OCI-LY7 (cell line): ENCODE measurements around the gene SMCP.

Source experiments
- EZH2phosphoT487 ChIP-seq: fragments of 200-600 bp; sonication (generic); IDR thresholded peaks from 2 replicates; pipeline ENCODE4 v1.6.1; 2018; ENCODE audit warnings: low read depth, borderline replicate concordance, mild to moderate bottlenecking, mixed run types, antibody characterized with exemption, low read length, moderate library complexity, mixed read lengths
- TF ChIP-seq, protein P1 (sequence below): fragments of 200-600 bp; sonication (generic); conservative IDR thresholded peaks from 2 replicates; pipeline ENCODE4 v1.5.1; 2014; ENCODE audit warnings: mild to moderate bottlenecking, antibody characterized with exemption, low read length, moderate library complexity, mixed read lengths

DNA sequence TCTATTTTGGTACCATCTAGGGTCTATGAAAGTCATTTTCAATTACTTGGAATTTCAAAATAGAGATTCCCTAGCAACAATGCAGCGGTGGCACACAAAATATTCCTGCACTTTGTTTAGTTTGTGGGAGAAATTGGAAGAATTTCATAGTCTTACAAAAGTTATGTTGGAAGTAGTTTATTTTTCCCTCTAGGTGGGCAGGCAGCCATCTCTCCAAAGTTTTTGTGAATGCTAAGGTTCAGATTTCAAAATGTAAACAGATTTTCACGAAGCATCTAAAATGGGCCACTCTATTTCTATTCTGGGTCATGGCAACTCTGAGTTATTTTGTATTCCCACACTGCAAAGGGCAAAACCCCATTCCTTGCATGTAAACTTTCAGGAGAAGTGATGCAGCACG, 8.0 kb downstream of the SMCP start:
- TF ChIP-seq, protein P1, sequence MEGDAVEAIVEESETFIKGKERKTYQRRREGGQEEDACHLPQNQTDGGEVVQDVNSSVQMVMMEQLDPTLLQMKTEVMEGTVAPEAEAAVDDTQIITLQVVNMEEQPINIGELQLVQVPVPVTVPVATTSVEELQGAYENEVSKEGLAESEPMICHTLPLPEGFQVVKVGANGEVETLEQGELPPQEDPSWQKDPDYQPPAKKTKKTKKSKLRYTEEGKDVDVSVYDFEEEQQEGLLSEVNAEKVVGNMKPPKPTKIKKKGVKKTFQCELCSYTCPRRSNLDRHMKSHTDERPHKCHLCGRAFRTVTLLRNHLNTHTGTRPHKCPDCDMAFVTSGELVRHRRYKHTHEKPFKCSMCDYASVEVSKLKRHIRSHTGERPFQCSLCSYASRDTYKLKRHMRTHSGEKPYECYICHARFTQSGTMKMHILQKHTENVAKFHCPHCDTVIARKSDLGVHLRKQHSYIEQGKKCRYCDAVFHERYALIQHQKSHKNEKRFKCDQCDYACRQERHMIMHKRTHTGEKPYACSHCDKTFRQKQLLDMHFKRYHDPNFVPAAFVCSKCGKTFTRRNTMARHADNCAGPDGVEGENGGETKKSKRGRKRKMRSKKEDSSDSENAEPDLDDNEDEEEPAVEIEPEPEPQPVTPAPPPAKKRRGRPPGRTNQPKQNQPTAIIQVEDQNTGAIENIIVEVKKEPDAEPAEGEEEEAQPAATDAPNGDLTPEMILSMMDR, result no peak
- no peak for TF ChIP-seq EZH2phosphoT487
